IMR-90 (cell line): ENCODE measurements around the gene ZCCHC24. TPM values are rescaled to one million over a fixed set of nuclear protein-coding genes. Genes with fewer than 3 reads are reported as not detected.

Experiments
- ATAC-seq: fragments of 200-7000 bp; cut with Tn5 transposase; 2 replicates; pipeline ENCODE4 v1.9.1; 2020; ENCODE audit warnings: low read depth, mild to moderate bottlenecking, moderate library complexity
- BruUV-seq: library from RNA; stranded (reverse); fragments of 400-500 nt; replicated peaks from 2 replicates; lab custom pipeline; 2021; lab: Mats Ljungman, UMichigan
- CTCF ChIA-PET: fragments of 300-600 bp; formaldehyde crosslinking; extraction: SDS; loops from one replicate; lab custom pipeline; 2021; ENCODE audit warnings: antibody characterized with exemption; lab: Yijun Ruan, JAX
- POLR2A ChIA-PET: fragments of 300-600 bp; sonication (Branson Sonifier 250); formaldehyde crosslinking; loops from one replicate; lab custom pipeline; 2022; ENCODE audit warnings: antibody characterized with exemption; ENCODE audit not compliant: unreplicated experiment; lab: Charles Lee
- DNase-seq: peaks from one replicate; pipeline ENCODE4 v3.0.0; 2013
- H2AFZ ChIP-seq: replicated peaks from 2 replicates; pipeline ENCODE3; 2013; ENCODE audit warnings: low read length, mild to moderate bottlenecking; ENCODE audit not compliant: poor library complexity
- H2AK5ac ChIP-seq: 2 replicates; pipeline ENCODE4 v1.6.1; 2013; ENCODE audit warnings: low read depth, low read length, inconsistent platforms
- H2AK9ac ChIP-seq: replicated peaks from 2 replicates; pipeline ENCODE3; 2013; ENCODE audit warnings: mild to moderate bottlenecking, low read depth, low read length, moderate library complexity; ENCODE audit not compliant: poor library complexity
- H2BK120ac ChIP-seq: 2 replicates; pipeline ENCODE4 v1.6.1; 2013; ENCODE audit warnings: low read depth, low read length, inconsistent platforms
- H2BK15ac ChIP-seq: 3 replicates; pipeline ENCODE4 v1.6.1; 2013; ENCODE audit warnings: low read depth, low read length, inconsistent platforms
- H2BK20ac ChIP-seq: 2 replicates; pipeline ENCODE4 v1.6.1; 2013; ENCODE audit warnings: low read depth, mild to moderate bottlenecking, inconsistent platforms, low read length, moderate library complexity
- H2BK5ac ChIP-seq: 2 replicates; pipeline ENCODE4 v1.6.1; 2013; ENCODE audit warnings: mild to moderate bottlenecking, low read depth, low read length, inconsistent platforms; ENCODE audit not compliant: poor library complexity, severe bottlenecking
- H3K14ac ChIP-seq: replicated peaks from 2 replicates; pipeline ENCODE4 v1.6.1; 2013; ENCODE audit warnings: low read depth, low read length, inconsistent platforms
- H3K18ac ChIP-seq: 2 replicates; pipeline ENCODE4 v1.6.1; 2013; ENCODE audit warnings: low read depth, low read length, control low read depth
- H3K23ac ChIP-seq: 2 replicates; pipeline ENCODE4 v1.6.1; 2013; ENCODE audit warnings: low read depth, low read length, inconsistent platforms
- H3K27ac ChIP-seq: 2 replicates; pipeline ENCODE4 v1.5.1; 2013; ENCODE audit warnings: mild to moderate bottlenecking, control low read depth, low read length; ENCODE audit not compliant: insufficient read depth
- H3K27me3 ChIP-seq: 2 replicates; pipeline ENCODE4 v1.6.1; 2013; ENCODE audit warnings: low read length; ENCODE audit not compliant: control insufficient read depth, insufficient read depth
- H3K36me3 ChIP-seq: 2 replicates; pipeline ENCODE4 v1.6.1; 2013; ENCODE audit warnings: low read length, mixed read lengths; ENCODE audit not compliant: control insufficient read depth, insufficient read depth
- H3K4ac ChIP-seq: 2 replicates; pipeline ENCODE4 v1.6.1; 2013; ENCODE audit warnings: low read depth, low read length, inconsistent platforms
- H3K4me1 ChIP-seq: 2 replicates; pipeline ENCODE4 v1.6.1; 2013; ENCODE audit warnings: low read length, mixed read lengths; ENCODE audit not compliant: control insufficient read depth, insufficient read depth
- H3K4me2 ChIP-seq: 2 replicates; pipeline ENCODE4 v1.6.1; 2013; ENCODE audit warnings: low read depth, mild to moderate bottlenecking, control low read depth, low read length, moderate library complexity
- H3K4me3 ChIP-seq: 2 replicates; pipeline ENCODE4 v1.5.1; 2013; ENCODE audit warnings: low read depth, mild to moderate bottlenecking, control low read depth, low read length, moderate library complexity; ENCODE audit not compliant: insufficient read depth
- H3K56ac ChIP-seq: 2 replicates; pipeline ENCODE4 v1.6.1; 2013; ENCODE audit warnings: low read length, inconsistent platforms; ENCODE audit not compliant: insufficient read depth; ENCODE audit errors: extremely low read depth
- H3K79me1 ChIP-seq, 2 experiments: 2 replicates each; pipeline ENCODE4 v1.6.1; 2013; ENCODE audit warnings: low read length in 2 of 2, inconsistent platforms in 1 of 2, low read depth in 1 of 2
- H3K9ac ChIP-seq: 2 replicates; pipeline ENCODE4 v1.6.1; 2013; ENCODE audit warnings: low read depth, low read length, control low read depth
- H3K9me1 ChIP-seq: 2 replicates; pipeline ENCODE4 v1.6.1; 2013; ENCODE audit warnings: low read length, inconsistent platforms; ENCODE audit not compliant: insufficient read depth
- H3K9me3 ChIP-seq: 2 replicates; pipeline ENCODE4 v1.6.1; 2013; ENCODE audit warnings: low read length; ENCODE audit not compliant: control insufficient read depth, insufficient read depth
- H4K20me1 ChIP-seq: 2 replicates; pipeline ENCODE4 v1.6.1; 2013; ENCODE audit warnings: low read length, inconsistent platforms; ENCODE audit not compliant: insufficient read depth
- H4K5ac ChIP-seq: 2 replicates; pipeline ENCODE4 v1.6.1; 2013; ENCODE audit warnings: mild to moderate bottlenecking, low read depth, low read length, control low read depth
- H4K8ac ChIP-seq, 2 experiments: 2 replicates each; pipeline ENCODE4 v1.6.1; 2013; ENCODE audit warnings: low read depth in 2 of 2, low read length in 2 of 2, control low read depth in 1 of 2, inconsistent platforms in 1 of 2
- H4K91ac ChIP-seq: 2 replicates; pipeline ENCODE4 v1.6.1; 2013; ENCODE audit warnings: low read depth, low read length, inconsistent platforms; ENCODE audit not compliant: insufficient read depth
- CEBPB ChIP-seq: IDR thresholded peaks from 2 replicates; pipeline ENCODE4 v1.6.1; 2012; ENCODE audit warnings: low read depth, low read length, improper control_type of control experiment
- ELK1 ChIP-seq: fragments of 150-350 bp; IDR thresholded peaks from 2 replicates; pipeline ENCODE4 v1.6.1; 2016; ENCODE audit warnings: low read depth, mild to moderate bottlenecking, low read length, moderate library complexity, borderline replicate concordance
- RFX5 ChIP-seq: IDR thresholded peaks from 2 replicates; pipeline ENCODE4 v1.8.0; 2012; ENCODE audit warnings: low read depth, mild to moderate bottlenecking, low read length, moderate library complexity
- WGBS, 2 experiments: methylation state at CpG; one replicate each; pipeline versions ENCODE4 v1.1.5 to v1.1.7; 2013; ENCODE audit warnings: missing lambda C conversion rate in 2 of 2; ENCODE audit not compliant: insufficient read length in 1 of 2; ENCODE audit errors: extremely low coverage in 2 of 2; 5-methylcytosine and 5-hydroxymethylcytosine counted together
- dilution Hi-C: fragments of 300-500 bp; cut with HindIII; formaldehyde crosslinking; loops from one replicate; pipeline ENCODE4 v1.14.3; 2018; ENCODE audit warnings: low sequenced_read_pairs; ENCODE audit not compliant: unreplicated experiment
- in situ Hi-C: fragments of 300-500 bp; cut with MboI; formaldehyde crosslinking; loops from 3 replicates; pipeline ENCODE4 v1.14.3; 2019; ENCODE audit warnings: low sequenced_read_pairs, inconsistent platforms, mixed read lengths
- intact Hi-C: fragments of 100-400 bp; cut with micrococcal nuclease; formaldehyde crosslinking; loops from 2 replicates; pipeline ENCODE4 v1.10.0; 2022
- polyA plus RNA-seq, 3 experiments: library from polyadenylated mRNA; depleted of rRNA; stranded (reverse); fragments of >200 nt; gene quantifications; 2 replicates each; pipeline ENCODE4 v1.2.3, GENCODE V29; 2012; ENCODE audit warnings: low replicate concordance in 1 of 3
- total RNA-seq: library from RNA; depleted of rRNA; stranded (reverse); fragments of >200 nt; gene quantifications from 2 replicates; pipeline ENCODE4 v1.2.3, GENCODE V29; 2012

The ZCCHC24 gene
- total and polyA plus RNA-seq, 2 of the 4 experiments (the other 2 are of a cell fraction), result 15.1 to 25.9 TPM

- H3K4me2 ChIP-seq, result no peak overlapping the region
- peak overlapping the region; percentile 24; the same call in 1 of the 2 replicates for H3K4ac ChIP-seq
- no CpG with 5 or more reads among the region's 6 CpGs for WGBS, 2 experiments
- H3K4me1 ChIP-seq, result peaks cover 2% of the 10 kb centered on the region; the same call in 1 of the 2 replicates
- no peak overlapping the region for H4K91ac ChIP-seq
- no peak overlapping the region for H3K4me3 ChIP-seq
- no peak overlapping the region for H3K18ac ChIP-seq
- no peak overlapping the region for H2BK5ac ChIP-seq
- H2AK9ac ChIP-seq, result no peak overlapping the region
- peak; percentile 70 for DNase-seq
- no peaks in the 10 kb centered on the region for H4K20me1 ChIP-seq
- H3K27me3 ChIP-seq, result no peaks in the 10 kb centered on the region
- no peak overlapping the region for H3K9ac ChIP-seq
- no peak overlapping the region for H3K23ac ChIP-seq
- no peak overlapping the region for H3K27ac ChIP-seq
- H3K9me3 ChIP-seq, result peaks cover 2% of the 10 kb centered on the region; the same call in 1 of the 2 replicates
- no peak overlapping the region; a peak in 1 of 4 replicates for H4K8ac ChIP-seq
- H3K56ac ChIP-seq, result no peak overlapping the region
- BruUV-seq, result no TSS peak
- H3K14ac ChIP-seq, result no peak overlapping the region
- peak; percentile 33; the same call in 1 of the 2 replicates for TF ChIP-seq CEBPB
- no peak for TF ChIP-seq ELK1
- TF ChIP-seq RFX5, result peak; percentile 90
- no peaks in the 10 kb centered on the region for H3K9me1 ChIP-seq
- dilution Hi-C loops (no loop called here), in situ Hi-C loops (no loop called here), intact Hi-C loops (no loop called here)
- ATAC-seq, result peak; percentile 48
- H2BK120ac ChIP-seq, result no peak overlapping the region
- H3K79me1 ChIP-seq, result no peaks in the 10 kb centered on the region
- H3K36me3 ChIP-seq, result no peaks in the 10 kb centered on the region
- no peak overlapping the region for H2AFZ ChIP-seq
- ChIA-PET CTCF (no interaction called here), POLR2A (no interaction called here)
- H2BK15ac ChIP-seq, result no peak overlapping the region; the same call in 2 of the 3 replicates
- H2BK20ac ChIP-seq, result no peak overlapping the region
- no peak overlapping the region for H4K5ac ChIP-seq
- H2AK5ac ChIP-seq, result no peak overlapping the region
Measured at GRCh38 chr10:79367426-79368189, 77.8 kb downstream of the ZCCHC24 start.
